GM12874 (cell line): Measurements from ENCODE around the gene TRDMT1.

ENCODE experiments used
- TF ChIP-seq, protein P1 (sequence below): IDR thresholded peaks from 2 replicates; pipeline ENCODE4 v1.5.1; 2011; ENCODE audit warnings: low read depth, mild to moderate bottlenecking, control low read depth, low read length, moderate library complexity; ENCODE audit not compliant: insufficient read depth

The TRDMT1 gene

DNA sequence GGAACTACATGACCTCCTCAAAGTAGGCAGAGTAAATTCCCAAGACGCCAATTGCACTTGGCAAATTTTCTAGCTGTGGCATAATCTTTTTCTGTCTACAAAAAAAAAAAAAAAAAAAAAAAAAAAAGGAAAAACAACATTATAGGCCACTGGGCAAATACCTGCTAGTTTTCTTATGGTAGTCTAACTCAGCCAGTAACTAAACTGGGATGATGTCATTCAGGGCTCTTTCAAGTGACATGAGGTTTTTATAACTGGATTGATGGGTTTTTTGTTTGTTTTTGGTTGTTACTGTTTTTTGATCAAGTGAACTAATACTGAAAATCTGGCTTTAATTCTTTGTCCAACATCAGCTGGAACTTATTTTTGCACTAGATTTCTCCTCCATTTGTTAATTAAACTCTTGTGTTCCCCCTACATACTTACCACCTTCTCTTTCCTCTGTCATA is 19.2 kb upstream of the TRDMT1 start:
- TF ChIP-seq, protein P1, sequence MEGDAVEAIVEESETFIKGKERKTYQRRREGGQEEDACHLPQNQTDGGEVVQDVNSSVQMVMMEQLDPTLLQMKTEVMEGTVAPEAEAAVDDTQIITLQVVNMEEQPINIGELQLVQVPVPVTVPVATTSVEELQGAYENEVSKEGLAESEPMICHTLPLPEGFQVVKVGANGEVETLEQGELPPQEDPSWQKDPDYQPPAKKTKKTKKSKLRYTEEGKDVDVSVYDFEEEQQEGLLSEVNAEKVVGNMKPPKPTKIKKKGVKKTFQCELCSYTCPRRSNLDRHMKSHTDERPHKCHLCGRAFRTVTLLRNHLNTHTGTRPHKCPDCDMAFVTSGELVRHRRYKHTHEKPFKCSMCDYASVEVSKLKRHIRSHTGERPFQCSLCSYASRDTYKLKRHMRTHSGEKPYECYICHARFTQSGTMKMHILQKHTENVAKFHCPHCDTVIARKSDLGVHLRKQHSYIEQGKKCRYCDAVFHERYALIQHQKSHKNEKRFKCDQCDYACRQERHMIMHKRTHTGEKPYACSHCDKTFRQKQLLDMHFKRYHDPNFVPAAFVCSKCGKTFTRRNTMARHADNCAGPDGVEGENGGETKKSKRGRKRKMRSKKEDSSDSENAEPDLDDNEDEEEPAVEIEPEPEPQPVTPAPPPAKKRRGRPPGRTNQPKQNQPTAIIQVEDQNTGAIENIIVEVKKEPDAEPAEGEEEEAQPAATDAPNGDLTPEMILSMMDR: no peak

DNA sequence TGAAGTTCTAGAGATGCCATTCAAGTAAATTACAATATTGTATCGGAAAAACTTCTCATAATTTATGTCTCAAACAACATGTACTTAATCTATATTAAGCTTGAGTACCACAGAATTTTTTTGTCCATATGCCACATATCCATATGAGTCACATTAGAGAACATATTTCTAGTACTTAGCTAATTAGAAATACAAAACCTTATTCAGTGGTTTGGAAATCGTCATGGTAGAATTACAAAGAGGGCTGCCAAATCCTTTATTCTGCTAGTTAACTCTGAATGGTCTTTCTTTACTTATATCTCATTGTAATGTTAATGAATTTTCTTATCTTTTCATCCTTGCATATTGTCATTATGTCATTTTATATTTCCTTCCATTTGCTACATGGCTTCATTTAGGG is 17.6 kb upstream of the TRDMT1 start:
- TF ChIP-seq, protein P1: no peak

DNA sequence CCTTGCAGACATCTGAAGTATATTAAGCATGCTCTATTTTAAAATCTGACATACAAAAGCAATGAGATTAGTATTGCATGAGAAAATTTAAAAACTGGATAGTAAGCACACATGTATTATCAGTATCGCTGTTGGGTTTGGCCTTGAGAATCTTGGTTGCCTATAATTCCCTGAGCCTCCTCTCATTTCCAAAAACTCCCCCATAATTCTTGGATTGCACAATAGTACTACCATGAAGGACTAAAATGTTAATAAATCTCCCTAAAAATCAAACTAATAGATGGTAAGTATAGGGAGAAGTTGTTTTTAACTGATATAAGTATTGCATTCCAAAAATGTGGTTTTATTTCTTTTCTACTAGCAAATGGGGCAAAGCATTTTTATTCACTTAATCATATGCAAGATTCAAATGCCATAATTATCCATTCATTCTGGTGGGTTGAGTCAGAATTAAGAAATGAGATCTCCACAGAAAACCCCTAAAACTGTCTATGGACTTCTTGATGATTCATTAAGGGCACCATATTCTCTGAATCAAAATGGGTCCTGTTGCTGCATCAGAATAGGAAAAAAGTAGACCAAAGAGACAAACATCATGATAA is 16.3 kb upstream of the TRDMT1 start:
- TF ChIP-seq, protein P1: no peak

DNA sequence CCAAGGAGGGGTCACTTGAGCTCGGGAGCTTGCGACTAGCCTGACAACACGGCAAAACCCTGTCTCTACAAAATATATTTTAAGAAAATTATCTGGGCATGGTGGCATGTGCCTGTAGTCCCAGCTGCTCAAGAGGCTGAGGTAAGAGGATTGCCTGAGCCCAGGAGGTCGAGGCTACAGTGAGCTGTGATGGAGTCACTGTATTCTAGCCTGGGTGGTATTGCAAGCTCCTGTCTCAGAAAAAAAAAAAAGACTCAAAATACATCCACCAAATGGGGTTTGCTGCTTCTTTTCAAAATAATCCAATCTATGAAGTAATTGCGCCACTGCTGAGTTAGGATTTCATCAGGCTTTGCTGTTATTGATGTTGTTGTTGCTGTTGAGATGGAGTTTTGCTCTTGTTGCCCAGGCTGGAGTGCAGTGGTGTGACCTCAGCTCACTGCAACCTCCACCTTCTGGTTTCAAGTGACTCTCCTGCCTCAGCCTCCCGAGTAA is 15.5 kb upstream of the TRDMT1 start:
- TF ChIP-seq, protein P1: no peak

DNA sequence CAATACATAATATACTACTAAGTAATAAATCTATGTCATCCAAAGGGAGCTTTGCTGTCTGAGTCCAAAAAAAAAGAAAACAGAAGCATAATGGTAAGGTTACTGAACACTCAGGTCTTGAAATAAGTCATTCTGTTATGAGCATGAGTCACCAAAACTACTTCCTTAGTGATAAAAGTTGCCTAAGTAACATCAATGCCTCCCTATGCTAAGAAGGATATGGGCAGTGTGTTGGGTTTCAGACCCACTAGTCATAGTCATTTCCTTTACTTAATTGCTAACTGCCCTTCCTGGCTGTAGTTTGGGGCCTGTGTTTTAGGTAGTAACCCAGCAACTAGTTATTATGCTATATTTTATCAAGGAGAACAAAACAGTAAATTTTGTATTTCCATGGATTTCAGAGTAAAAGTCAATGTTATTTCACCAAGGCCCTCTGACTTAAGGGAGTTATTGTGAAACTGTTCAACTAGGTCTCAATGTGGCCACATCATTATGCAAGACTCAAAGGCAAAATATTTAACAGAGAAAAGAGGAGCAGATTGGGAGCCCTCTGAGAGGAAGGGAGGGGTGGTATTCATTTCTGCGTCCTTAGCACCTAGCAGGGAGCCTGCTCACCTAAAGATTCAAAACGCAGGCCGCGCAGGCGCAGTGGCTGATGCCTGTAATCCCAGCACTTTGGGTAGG is 14.9 kb upstream of the TRDMT1 start:
- TF ChIP-seq, protein P1: no peak

DNA sequence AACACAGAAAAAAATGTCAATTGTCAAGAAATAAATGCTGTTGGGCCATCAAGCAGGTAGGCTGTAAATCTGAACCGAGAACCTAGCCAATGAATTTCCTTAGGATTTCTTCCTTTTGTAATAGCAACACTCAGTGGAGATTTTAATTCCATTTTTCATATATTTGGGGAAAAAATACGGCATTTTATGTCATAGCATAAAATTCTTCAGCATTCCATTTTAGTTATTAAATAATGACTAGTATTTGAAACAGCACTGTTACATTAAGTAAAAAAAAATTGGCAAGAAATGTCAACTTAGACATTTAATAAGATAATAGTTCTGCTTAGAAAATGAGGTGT is 14.3 kb upstream of the TRDMT1 start:
- TF ChIP-seq, protein P1: no peak

DNA sequence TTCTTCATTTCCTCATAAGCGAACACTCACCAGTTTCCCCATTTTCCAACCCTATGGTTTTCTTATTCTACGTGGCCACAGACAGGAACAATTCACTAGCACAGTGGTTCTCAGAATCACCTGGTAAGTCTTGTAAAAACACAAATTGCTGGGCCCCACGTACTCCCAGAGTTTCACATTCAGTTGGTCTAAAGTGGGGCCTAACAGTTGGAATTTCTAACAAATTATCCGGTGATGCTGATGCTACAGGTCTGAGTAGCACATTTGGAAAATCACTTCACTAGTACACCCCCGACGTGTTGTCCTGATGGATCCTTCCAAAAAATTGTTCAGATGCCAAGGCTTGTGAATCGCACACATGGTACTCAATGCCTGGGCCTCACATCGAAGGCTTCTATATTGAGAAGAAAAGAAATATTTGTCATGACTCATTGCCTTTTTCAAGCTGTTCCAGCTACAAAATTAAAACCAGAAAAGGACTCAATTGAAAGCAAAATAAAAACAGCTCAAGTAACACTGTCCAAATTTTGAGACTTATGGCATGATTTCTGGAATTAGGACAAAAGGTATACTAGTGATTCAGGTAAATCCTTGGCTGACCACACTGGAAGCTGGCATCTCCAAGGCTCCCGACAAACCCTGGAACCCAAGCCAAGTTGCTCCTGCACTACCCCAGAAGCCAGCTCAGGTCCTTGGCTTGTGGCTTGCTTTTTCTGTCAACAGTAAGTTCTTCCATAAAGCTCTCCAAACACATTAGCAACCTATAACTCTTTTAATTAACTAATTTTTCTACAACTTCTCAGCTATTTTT is 13.7 kb upstream of the TRDMT1 start:
- TF ChIP-seq, protein P1: no peak
